ENCODE data around the gene NOVA2. TPM values are rescaled to one million over a fixed set of nuclear protein-coding genes. Genes with fewer than 3 reads are reported as not detected.

NOVA2 gene
- total RNA-seq, 3 donors from 2014 or later (not counting 1 experiment from before 2014, with no cell fraction given) = not detected

GRCh38 chr19:45913874-45914830 lies 59.5 kb downstream of the NOVA2 start, which contains the start of gene NANOS2:
NANOS2 (minus strand) TSS chr19:45914778; CDS start chr19:45914693, 85 bp downstream.
- Histone ChIP-seq H3K4me3 (ENCODE audit: low read length) (no peak within 1 kb of the TSS), H3K4me1 (ENCODE audit: control insufficient read depth, insufficient read depth, low read length) (no peaks in the 10 kb centered on the region), H3K36me3 (ENCODE audit: control insufficient read depth, insufficient read depth, low read length) (no peaks in the 10 kb centered on the region), H3K27ac (ENCODE audit: low read length) (no peak within 1 kb of the TSS), H3K27me3 (ENCODE audit: control insufficient read depth, insufficient read depth, low read length) (no peaks in the 10 kb centered on the region), H3K9me3 (ENCODE audit: control insufficient read depth, insufficient read depth, low read length) (no peaks in the 10 kb centered on the region)
- Mint-ChIP-seq H3K36me3 (no peaks in the 10 kb centered on the region), H3K9me3 (no peaks in the 10 kb centered on the region), H3K4me3 (no peak within 1 kb of the TSS), H3K4me1 (no peaks in the 10 kb centered on the region), H3K27me3 (ENCODE audit: low read depth in 2 of 2) (peaks cover 24% of the 10 kb centered on the region in 2 donors), H3K27ac (no peak within 1 kb of the TSS)
- intact Hi-C loops (cut with micrococcal nuclease) = no loop called here
- no peak for DNase-seq
- no peak for TF ChIP-seq CTCF (IDR thresholded peaks at IDR 0.05)
- 64% methylated on average over 44 of the region's 44 CpGs for WGBS (ENCODE audit: insufficient coverage)
- ATAC-seq = no peak

GRCh38 chr19:45911291-45911690 lies 62.4 kb downstream of the NOVA2 start:
- Mint-ChIP-seq H3K9me3 (no peaks in the 10 kb centered on the region), H3K4me1 (no peaks in the 10 kb centered on the region), H3K4me3 (no peak overlapping the region), H3K27ac (no peak overlapping the region), H3K36me3 (no peaks in the 10 kb centered on the region), H3K27me3 (ENCODE audit: low read depth in 2 of 2) (peaks cover 21 to 24% of the 10 kb centered on the region in 2 donors)
- no peaks in the 10 kb centered on the region for H3K27me3 ChIP-seq (ENCODE audit: control insufficient read depth, insufficient read depth, low read length)
- H3K27ac ChIP-seq (ENCODE audit: low read length) = no peak overlapping the region
- DNase-seq (no peak), ATAC-seq (no peak)
- 84% methylated on average over 8 of the region's 8 CpGs for WGBS (ENCODE audit: insufficient coverage)
- intact Hi-C loops (cut with micrococcal nuclease) = no loop called here
- H3K36me3 ChIP-seq (ENCODE audit: control insufficient read depth, insufficient read depth, low read length) = no peaks in the 10 kb centered on the region
- H3K4me3 ChIP-seq (ENCODE audit: low read length) = no peak overlapping the region
- no peaks in the 10 kb centered on the region for H3K4me1 ChIP-seq (ENCODE audit: control insufficient read depth, insufficient read depth, low read length)
- TF ChIP-seq CTCF (IDR thresholded peaks at IDR 0.05) = no peak
- no peaks in the 10 kb centered on the region for H3K9me3 ChIP-seq (ENCODE audit: control insufficient read depth, insufficient read depth, low read length)

- no peak overlapping the region for H3K27ac Mint-ChIP-seq
- TF ChIP-seq CTCF (IDR thresholded peaks at IDR 0.05) = no peak
- H3K36me3 Mint-ChIP-seq = no peaks in the 10 kb centered on the region
- Histone ChIP-seq H3K36me3 (ENCODE audit: control insufficient read depth, insufficient read depth, low read length) (no peaks in the 10 kb centered on the region), H3K9me3 (ENCODE audit: control insufficient read depth, insufficient read depth, low read length) (no peaks in the 10 kb centered on the region), H3K4me3 (ENCODE audit: low read length) (no peak overlapping the region), H3K27ac (ENCODE audit: low read length) (no peak overlapping the region), H3K4me1 (ENCODE audit: control insufficient read depth, insufficient read depth, low read length) (no peaks in the 10 kb centered on the region), H3K27me3 (ENCODE audit: control insufficient read depth, insufficient read depth, low read length) (no peaks in the 10 kb centered on the region)
- 81% methylated on average over 5 of the region's 5 CpGs for WGBS (ENCODE audit: insufficient coverage)
- peaks cover 19 to 22% of the 10 kb centered on the region in 2 donors for H3K27me3 Mint-ChIP-seq (ENCODE audit: low read depth in 2 of 2)
- DNase-seq (no peak), ATAC-seq (no peak)
- no peaks in the 10 kb centered on the region for H3K4me1 Mint-ChIP-seq
- no peak overlapping the region for H3K4me3 Mint-ChIP-seq
- no peaks in the 10 kb centered on the region for H3K9me3 Mint-ChIP-seq
- intact Hi-C loops (cut with micrococcal nuclease) = no loop called here
Observed at GRCh38 chr19:45908956-45909355, 64.7 kb downstream of the NOVA2 start.

All from natural killer cell (primary cell).